ENCODE measurements around the gene TMEM121. TPM values are rescaled to one million over a fixed set of nuclear protein-coding genes. Genes with fewer than 3 reads are reported as not detected.

The TMEM121 gene
- total RNA-seq, 1 experiment from 2014 or later = 1.0 TPM

DNA sequence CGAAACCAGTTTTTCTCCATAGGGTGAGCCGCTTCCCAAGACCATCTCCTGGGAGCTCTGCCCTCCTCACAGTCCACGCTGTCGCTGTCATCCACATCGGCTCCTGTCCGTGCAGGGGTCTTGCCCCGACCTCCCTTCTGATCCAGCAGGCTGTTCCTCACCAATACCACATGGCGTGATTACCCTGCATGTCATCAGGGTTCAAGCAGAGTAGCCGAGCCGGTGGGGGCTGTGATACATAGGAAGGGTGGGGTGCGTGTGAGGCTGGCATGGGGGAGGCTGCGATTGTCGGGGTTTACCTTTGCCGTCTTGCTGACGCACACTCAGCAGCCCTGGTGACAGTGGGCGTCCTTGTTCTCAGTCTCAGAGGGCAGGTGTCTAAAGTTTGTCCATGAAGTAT is 18.3 kb upstream of the TMEM121 start:
- Histone ChIP-seq H3K4me2 (no peak overlapping the region), H3K9me2 (ENCODE audit: insufficient read depth) (no peaks in the 10 kb centered on the region), H3K79me2 (ENCODE audit: low read depth) (no peaks in the 10 kb centered on the region), H4K20me1 (ENCODE audit: insufficient read depth) (no peaks in the 10 kb centered on the region), H3F3A (ENCODE audit: insufficient read depth, low read depth) (peaks cover 12% of the 10 kb centered on the region; the same call in 1 of the 2 replicates), H3K4me3 (no peak overlapping the region), H3K27ac (no peak overlapping the region), H3K9me3 (ENCODE audit: insufficient read depth, low read depth) (no peaks in the 10 kb centered on the region), H3K36me3 (ENCODE audit: low read depth) (no peaks in the 10 kb centered on the region), H3K27me3 (ENCODE audit: insufficient read depth, low read depth) (peaks cover 50% of the 10 kb centered on the region), H3K4me1 (replicated peaks; ENCODE audit: insufficient read depth) (peaks cover 13% of the 10 kb centered on the region), H2AFZ (no peak overlapping the region)
- TF ChIP-seq EZH2 (IDR thresholded peaks at IDR 0.05; ENCODE audit: low read depth) = no peak
- TF ChIP-seq, protein P1, sequence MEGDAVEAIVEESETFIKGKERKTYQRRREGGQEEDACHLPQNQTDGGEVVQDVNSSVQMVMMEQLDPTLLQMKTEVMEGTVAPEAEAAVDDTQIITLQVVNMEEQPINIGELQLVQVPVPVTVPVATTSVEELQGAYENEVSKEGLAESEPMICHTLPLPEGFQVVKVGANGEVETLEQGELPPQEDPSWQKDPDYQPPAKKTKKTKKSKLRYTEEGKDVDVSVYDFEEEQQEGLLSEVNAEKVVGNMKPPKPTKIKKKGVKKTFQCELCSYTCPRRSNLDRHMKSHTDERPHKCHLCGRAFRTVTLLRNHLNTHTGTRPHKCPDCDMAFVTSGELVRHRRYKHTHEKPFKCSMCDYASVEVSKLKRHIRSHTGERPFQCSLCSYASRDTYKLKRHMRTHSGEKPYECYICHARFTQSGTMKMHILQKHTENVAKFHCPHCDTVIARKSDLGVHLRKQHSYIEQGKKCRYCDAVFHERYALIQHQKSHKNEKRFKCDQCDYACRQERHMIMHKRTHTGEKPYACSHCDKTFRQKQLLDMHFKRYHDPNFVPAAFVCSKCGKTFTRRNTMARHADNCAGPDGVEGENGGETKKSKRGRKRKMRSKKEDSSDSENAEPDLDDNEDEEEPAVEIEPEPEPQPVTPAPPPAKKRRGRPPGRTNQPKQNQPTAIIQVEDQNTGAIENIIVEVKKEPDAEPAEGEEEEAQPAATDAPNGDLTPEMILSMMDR (conservative IDR thresholded peaks at IDR 0.05) = no peak
- POLR2A ChIA-PET (ENCODE audit: unreplicated experiment) = no interaction called here
- DNase-seq = no peak
- intact Hi-C loops (cut with micrococcal nuclease; ENCODE audit: unreplicated experiment) = no loop called here
- no TSS peak for BruUV-seq (replicated peaks)
- CTCF ChIA-PET = interaction anchor here (0.6 kb wide), 1 partner anchor 1363 kb away, joined by 7 read pairs; no protein-coding TSS in a partner anchor

DNA sequence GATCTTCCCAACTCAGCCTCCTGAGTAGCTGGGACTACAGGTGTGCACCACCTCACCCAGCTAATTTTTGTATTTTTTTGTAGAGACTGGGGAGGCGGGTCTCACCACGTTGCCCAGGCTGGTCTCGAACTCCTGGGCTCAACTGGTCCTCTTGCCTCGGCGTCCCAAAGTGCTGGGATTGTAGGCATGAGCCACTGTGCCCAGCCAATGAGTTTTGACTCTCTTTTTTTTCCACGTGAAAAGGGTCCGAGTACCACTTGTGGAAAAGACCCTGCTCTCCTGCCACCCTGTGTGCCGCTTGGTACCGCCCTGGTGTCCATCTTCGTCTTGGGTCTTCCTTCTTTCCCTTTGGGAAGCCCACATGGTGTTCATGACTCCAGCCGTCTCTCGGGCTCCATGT is 17.8 kb upstream of the TMEM121 start:
- H3K9me2 ChIP-seq (ENCODE audit: insufficient read depth) = no peaks in the 10 kb centered on the region
- CTCF ChIA-PET = no interaction called here
- H3K4me3 ChIP-seq = no peak overlapping the region
- H3K9me3 ChIP-seq (ENCODE audit: insufficient read depth, low read depth) = no peaks in the 10 kb centered on the region
- no peak overlapping the region for H3K27ac ChIP-seq
- no TSS peak for BruUV-seq (replicated peaks)
- peaks cover 13% of the 10 kb centered on the region for H3K4me1 ChIP-seq (replicated peaks; ENCODE audit: insufficient read depth)
- H3K27me3 ChIP-seq (ENCODE audit: insufficient read depth, low read depth) = peaks cover 56% of the 10 kb centered on the region
- intact Hi-C loops (cut with micrococcal nuclease; ENCODE audit: unreplicated experiment) = no loop called here
- H2AFZ ChIP-seq = no peak overlapping the region
- peaks cover 12% of the 10 kb centered on the region; the same call in 1 of the 2 replicates for H3F3A ChIP-seq (ENCODE audit: insufficient read depth, low read depth)
- H3K79me2 ChIP-seq (ENCODE audit: low read depth) = no peaks in the 10 kb centered on the region
- no peak overlapping the region for H3K4me2 ChIP-seq
- H3K36me3 ChIP-seq (ENCODE audit: low read depth) = no peaks in the 10 kb centered on the region
- DNase-seq = no peak
- POLR2A ChIA-PET (ENCODE audit: unreplicated experiment) = no interaction called here
- TF ChIP-seq, protein P1 (conservative IDR thresholded peaks at IDR 0.05) = no peak
- TF ChIP-seq EZH2 (IDR thresholded peaks at IDR 0.05; ENCODE audit: low read depth) = no peak
- H4K20me1 ChIP-seq (ENCODE audit: insufficient read depth) = no peaks in the 10 kb centered on the region

DNA sequence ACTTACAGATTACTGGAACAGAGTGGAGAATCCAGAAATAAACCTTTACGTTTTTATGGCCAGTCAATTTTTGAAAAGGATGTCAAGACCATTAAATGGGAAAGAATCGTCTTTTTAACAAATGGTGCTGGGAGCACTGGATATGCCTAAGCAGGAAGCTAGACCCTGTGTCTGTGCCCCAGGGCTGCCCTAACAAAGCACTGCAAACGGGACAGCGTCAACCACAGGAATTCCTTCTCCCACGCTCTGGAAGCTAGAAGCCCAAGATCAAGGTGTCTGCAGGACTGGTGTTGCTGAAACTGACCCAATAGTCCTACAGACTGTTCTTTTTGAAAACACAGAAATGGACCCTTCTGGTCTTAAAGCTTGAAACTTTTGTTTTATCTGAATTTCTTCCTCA is 9.3 kb upstream of the TMEM121 start:
- H2AFZ ChIP-seq = no peak overlapping the region
- no peak for DNase-seq

More for the DNA sequence above, 9.3 kb upstream of the TMEM121 start:
- peaks cover 49% of the 10 kb centered on the region for H3K27me3 ChIP-seq (ENCODE audit: insufficient read depth, low read depth)
- CTCF ChIA-PET = no interaction called here
- no peak overlapping the region for H3K27ac ChIP-seq
- no peaks in the 10 kb centered on the region for H3K36me3 ChIP-seq (ENCODE audit: low read depth)
- H4K20me1 ChIP-seq (ENCODE audit: insufficient read depth) = no peaks in the 10 kb centered on the region
- no peak for TF ChIP-seq EZH2 (IDR thresholded peaks at IDR 0.05; ENCODE audit: low read depth)
- TF ChIP-seq, protein P1 (conservative IDR thresholded peaks at IDR 0.05) = no peak
- no peak overlapping the region for H3K4me2 ChIP-seq
- H3K4me1 ChIP-seq (replicated peaks; ENCODE audit: insufficient read depth) = peaks cover under 1% of the 10 kb centered on the region; the same call in 1 of the 2 replicates
- H3K9me2 ChIP-seq (ENCODE audit: insufficient read depth) = no peaks in the 10 kb centered on the region
- intact Hi-C loops (cut with micrococcal nuclease; ENCODE audit: unreplicated experiment) = no loop called here
- POLR2A ChIA-PET (ENCODE audit: unreplicated experiment) = no interaction called here
- H3F3A ChIP-seq (ENCODE audit: insufficient read depth, low read depth) = peaks cover 2% of the 10 kb centered on the region; the same call in 1 of the 2 replicates
- H3K79me2 ChIP-seq (ENCODE audit: low read depth) = no peaks in the 10 kb centered on the region
- H3K9me3 ChIP-seq (ENCODE audit: insufficient read depth, low read depth) = 0 out of 2 replicates have a peak, but pooled peaks cover 4% of the 10 kb centered on the region
- H3K4me3 ChIP-seq = no peak overlapping the region
- no TSS peak for BruUV-seq (replicated peaks)
